ENCODE results near the gene U2AF2. TPM values are rescaled to one million over a fixed set of nuclear protein-coding genes. Genes with fewer than 3 reads are reported as not detected.

The U2AF2 gene
- total RNA-seq, 1 donor from 2014 or later, result 143 TPM

- no peak for DNase-seq
- no peak for TF ChIP-seq CTCF (IDR thresholded peaks at IDR 0.05)
- Histone ChIP-seq H3K9me3 (no peaks in the 10 kb centered on the region), H3K4me3 (no peak overlapping the region), H3K27me3 (ENCODE audit: low read depth) (no peaks in the 10 kb centered on the region), H3K4me1 (peaks cover 31% of the 10 kb centered on the region), H3K36me3 (peaks cover 41% of the 10 kb centered on the region), H3K27ac (no peak overlapping the region)
- intact Hi-C loops (cut with DNase I), result no loop called here
- ATAC-seq, result no peak
Measured at GRCh38 chr19:55614711-55615542, 39.9 kb upstream of the U2AF2 start.

- H3K4me3 ChIP-seq, result no peak overlapping the region
- TF ChIP-seq CTCF (IDR thresholded peaks at IDR 0.05), result no peak
- no peak for ATAC-seq
- H3K4me1 ChIP-seq, result peaks cover 39% of the 10 kb centered on the region
- intact Hi-C loops (cut with DNase I), result no loop called here
- peaks cover 33% of the 10 kb centered on the region for H3K36me3 ChIP-seq
- DNase-seq, result no peak
- no peaks in the 10 kb centered on the region for H3K9me3 ChIP-seq
- no peak overlapping the region for H3K27ac ChIP-seq
- no peaks in the 10 kb centered on the region for H3K27me3 ChIP-seq (ENCODE audit: low read depth)
Measured at GRCh38 chr19:55615543-55616394, 39.1 kb upstream of the U2AF2 start.

GRCh38 chr19:55616395-55616875 is 38.4 kb upstream of the U2AF2 start:
- ATAC-seq, result no peak
- no peak for DNase-seq
- no peaks in the 10 kb centered on the region for H3K27me3 ChIP-seq (ENCODE audit: low read depth)
- H3K4me1 ChIP-seq, result peaks cover 34% of the 10 kb centered on the region
- no peaks in the 10 kb centered on the region for H3K9me3 ChIP-seq
- peaks cover 33% of the 10 kb centered on the region for H3K36me3 ChIP-seq
- no peak overlapping the region for H3K27ac ChIP-seq
- TF ChIP-seq CTCF (IDR thresholded peaks at IDR 0.05), result no peak
- H3K4me3 ChIP-seq, result no peak overlapping the region
- intact Hi-C loops (cut with DNase I), result no loop called here

- Histone ChIP-seq H3K9me3 (no peaks in the 10 kb centered on the region), H3K27ac (no peak overlapping the region), H3K27me3 (ENCODE audit: low read depth) (no peaks in the 10 kb centered on the region), H3K4me3 (no peak overlapping the region), H3K4me1 (peaks cover 29% of the 10 kb centered on the region), H3K36me3 (peaks cover 41% of the 10 kb centered on the region)
- no peak for DNase-seq
- intact Hi-C loops (cut with DNase I), result no loop called here
- TF ChIP-seq CTCF (IDR thresholded peaks at IDR 0.05), result no peak
- no peak for ATAC-seq
Measured at GRCh38 chr19:55617426-55617825, 37.4 kb upstream of the U2AF2 start.

GRCh38 chr19:55618426-55618825 is 36.4 kb upstream of the U2AF2 start:
- H3K36me3 ChIP-seq, result peaks cover 43% of the 10 kb centered on the region
- no peak for DNase-seq
- ATAC-seq, result no peak
- intact Hi-C loops (cut with DNase I), result no loop called here
- no peaks in the 10 kb centered on the region for H3K9me3 ChIP-seq
- H3K4me3 ChIP-seq, result no peak overlapping the region
- no peaks in the 10 kb centered on the region for H3K27me3 ChIP-seq (ENCODE audit: low read depth)
- TF ChIP-seq CTCF (IDR thresholded peaks at IDR 0.05), result no peak
- H3K27ac ChIP-seq, result peak overlapping the region; percentile 56
- H3K4me1 ChIP-seq, result peaks cover 27% of the 10 kb centered on the region
